HG03571 (cell line): ENCODE results near the gene GALNT15.

Experiments used
- ATAC-seq: cut with Tn5 transposase; IDR thresholded peaks from one replicate; pipeline ENCODE4 v1.9.1; 2021; ENCODE audit not compliant: unreplicated experiment

The GALNT15 gene, protein sequence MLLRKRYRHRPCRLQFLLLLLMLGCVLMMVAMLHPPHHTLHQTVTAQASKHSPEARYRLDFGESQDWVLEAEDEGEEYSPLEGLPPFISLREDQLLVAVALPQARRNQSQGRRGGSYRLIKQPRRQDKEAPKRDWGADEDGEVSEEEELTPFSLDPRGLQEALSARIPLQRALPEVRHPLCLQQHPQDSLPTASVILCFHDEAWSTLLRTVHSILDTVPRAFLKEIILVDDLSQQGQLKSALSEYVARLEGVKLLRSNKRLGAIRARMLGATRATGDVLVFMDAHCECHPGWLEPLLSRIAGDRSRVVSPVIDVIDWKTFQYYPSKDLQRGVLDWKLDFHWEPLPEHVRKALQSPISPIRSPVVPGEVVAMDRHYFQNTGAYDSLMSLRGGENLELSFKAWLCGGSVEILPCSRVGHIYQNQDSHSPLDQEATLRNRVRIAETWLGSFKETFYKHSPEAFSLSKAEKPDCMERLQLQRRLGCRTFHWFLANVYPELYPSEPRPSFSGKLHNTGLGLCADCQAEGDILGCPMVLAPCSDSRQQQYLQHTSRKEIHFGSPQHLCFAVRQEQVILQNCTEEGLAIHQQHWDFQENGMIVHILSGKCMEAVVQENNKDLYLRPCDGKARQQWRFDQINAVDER

DNA sequence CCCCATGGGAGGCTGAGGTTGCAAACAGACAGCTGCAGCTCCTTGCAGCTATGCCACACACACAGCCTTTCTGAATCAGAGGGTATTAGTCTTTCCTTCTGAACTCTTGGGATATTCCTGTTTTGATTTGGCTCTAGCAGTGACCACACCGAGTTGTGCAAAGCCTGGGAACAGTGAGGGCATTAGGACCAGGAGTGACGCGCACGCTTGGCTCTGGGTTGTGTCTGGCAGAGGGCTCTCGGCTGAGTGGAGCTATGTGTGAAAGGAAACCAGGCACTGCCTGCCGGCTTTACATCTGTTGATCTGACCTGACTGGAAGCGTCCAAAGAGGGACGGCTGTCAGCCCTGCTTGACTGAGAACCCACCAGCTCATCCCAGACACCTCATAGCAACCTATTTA, at the start of gene GALNT15:
Gene GALNT15, plus strand, starts transcription at position 292 of the 400 bp plus-strand sequence. CDS start 472 bp downstream, outside the sequence.
- ATAC-seq, result no peak

DNA sequence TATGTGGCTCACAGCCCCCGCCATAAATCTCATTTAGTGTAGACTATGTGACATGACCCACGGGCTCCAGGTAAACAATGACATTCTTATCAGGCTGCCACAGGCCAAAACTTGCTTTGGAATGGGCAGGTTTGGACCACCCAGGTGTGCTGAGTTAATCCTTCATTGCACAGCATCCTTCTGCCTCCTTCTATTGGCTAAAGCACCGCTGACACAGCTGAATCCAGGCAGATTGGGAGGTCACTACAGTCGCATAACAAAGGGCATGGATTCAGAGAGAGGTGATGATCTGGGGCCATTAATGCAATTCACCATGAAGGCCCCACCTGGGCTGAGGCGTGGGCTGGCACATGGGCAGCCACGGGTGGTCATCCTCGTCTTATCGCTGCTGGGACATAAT, 47.8 kb upstream of the GALNT15 start:
- no peak for ATAC-seq

DNA sequence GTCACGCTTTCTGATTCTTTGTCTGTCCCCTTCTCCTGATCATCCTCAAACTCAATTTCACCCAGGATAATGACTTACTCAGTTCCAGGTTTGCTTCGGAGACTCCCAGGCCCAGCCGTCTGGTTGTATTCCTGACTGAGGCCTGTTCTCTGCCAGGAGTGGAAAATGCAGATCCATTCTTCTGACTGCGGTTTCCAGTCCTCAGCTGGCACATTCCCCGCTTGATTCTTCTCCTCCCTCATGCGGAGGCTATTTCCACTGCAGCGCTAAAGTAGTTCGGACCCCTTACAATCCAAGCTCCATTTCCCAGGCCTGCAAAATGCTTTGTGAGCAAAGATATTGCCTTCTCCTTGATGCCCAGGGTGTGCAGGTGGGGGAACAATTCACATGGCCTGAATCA, 47.2 kb upstream of the GALNT15 start:
- ATAC-seq, result no peak

DNA sequence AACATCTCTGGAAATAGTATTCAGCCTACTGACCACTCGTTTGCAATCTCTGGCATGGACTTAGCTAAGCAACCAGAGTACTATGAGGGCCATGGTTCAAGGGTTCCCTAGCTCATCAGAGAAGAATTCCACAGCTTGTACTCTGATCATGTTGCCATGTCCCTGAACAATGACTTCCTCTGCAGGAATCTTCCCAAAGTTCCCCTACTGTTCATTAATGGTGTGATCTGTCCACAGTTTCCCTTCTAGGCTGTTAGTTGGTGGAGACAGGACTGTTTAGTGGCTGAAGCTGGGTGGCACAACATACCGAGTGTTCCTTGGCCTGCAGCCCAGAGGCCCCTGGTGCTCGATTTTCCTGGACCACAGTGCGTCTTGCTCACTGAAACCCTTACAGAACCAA, 44.4 kb upstream of the GALNT15 start:
- no peak for ATAC-seq

DNA sequence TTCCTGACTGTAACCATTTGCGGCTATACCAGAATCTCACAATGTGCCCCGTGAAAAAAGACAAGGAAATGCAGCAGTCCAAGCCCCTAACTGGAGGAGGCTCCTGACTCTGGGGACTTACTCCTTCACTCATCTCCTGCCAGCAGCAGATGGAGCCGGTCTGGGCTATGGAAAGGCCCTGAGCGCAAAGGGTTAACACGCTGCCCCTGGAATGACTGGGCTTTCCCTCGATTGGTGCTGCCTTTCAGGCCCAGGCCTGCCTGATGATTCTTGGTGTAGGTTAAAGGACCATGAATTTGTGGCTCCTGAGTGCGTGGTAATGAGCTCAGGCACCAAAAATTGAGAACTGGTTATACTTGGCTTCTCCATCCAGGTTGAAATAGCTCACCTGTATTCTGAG, 42.3 kb upstream of the GALNT15 start:
- no peak for ATAC-seq

DNA sequence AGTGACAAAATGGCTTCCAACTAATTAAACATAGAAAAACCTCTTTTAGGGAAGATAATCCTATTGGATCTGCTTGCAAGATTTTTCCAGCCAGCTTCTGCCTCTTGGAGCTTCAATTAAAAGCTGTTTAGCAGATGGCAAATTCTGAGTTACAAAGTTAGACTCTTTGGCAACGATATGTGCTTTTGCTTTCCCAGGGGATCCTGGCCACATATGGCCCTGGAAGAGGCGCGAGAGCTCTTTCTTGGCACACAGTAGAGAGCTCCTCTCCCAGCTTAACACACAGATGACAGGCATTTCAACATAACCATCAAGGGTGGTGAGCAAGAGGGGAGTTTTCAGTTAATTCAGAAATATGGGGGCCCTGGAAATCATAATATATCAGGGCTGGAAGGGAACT, 41.6 kb upstream of the GALNT15 start:
- no peak for ATAC-seq

DNA sequence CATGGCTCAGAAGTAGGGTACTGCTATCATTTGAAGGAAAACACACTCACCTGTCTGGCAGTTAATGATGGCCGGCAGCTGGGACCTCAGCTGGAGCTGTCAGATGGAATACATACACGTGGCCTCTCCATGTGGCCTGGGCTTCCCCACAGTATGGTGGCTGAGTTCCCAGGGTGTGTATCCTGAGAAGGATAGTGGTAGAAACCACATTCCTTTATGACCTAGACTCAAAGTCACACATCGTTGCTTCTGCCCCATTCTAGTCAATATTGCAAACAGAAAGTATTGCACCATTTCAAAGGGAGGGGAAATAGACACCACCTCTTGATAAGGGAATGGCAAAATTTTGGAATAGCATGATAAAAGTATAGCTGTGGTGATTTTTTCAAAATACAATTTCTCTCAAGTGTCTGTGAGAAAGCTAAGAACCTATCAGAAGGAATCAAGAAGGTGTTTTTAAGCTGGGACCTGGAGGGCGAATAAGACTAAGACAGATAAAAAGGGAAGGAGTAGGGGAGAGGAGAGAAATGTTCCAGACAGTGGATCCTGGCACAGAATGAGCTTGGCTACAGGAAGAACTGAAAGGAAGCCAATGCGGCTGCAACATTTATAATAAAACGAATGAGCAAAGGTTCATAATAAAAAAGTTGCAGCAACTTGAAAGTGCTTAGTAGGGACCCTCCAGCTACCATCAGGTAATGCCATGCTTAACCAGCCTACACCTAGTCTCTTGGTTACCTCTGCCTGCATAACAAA, 40.1 kb upstream of the GALNT15 start:
- ATAC-seq, result no peak

DNA sequence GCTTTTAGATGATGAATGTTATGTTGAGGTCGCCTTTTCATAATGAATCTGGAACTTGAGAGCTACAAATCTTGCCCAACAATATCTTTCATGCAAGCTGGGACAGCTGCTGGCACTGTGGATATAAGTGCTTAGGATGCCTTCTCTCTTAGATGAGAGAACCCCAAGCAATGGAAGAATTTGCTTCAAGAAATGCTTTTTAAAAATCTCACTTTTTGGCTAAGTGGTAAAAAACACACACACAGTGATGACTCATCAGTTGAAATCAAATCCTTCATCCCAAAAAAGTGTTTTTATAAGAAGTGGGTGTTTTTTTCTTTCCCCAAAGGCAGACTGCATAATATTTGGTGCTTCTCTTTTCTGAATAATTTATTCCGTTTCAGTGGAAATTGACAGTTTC, 38.4 kb upstream of the GALNT15 start:
- no peak for ATAC-seq

DNA sequence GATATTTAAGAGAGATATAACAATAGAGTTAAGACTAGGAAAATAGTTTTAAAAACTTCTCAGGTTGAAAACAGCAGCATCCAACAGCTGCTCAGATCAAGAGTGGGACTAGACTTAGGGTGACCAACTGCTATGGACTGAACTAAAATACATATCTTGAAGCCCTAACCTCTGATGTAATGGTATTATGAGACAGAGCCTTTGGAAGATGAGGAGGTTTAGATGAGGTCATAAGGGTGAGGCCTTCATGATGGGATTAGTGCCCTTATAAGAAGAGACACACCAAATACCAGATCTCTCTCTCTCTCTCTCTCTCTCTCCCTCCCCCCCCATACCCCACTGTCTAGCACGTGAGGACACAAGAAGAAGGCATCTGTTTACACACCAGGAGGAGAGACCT, 37.4 kb upstream of the GALNT15 start:
- no peak for ATAC-seq

DNA sequence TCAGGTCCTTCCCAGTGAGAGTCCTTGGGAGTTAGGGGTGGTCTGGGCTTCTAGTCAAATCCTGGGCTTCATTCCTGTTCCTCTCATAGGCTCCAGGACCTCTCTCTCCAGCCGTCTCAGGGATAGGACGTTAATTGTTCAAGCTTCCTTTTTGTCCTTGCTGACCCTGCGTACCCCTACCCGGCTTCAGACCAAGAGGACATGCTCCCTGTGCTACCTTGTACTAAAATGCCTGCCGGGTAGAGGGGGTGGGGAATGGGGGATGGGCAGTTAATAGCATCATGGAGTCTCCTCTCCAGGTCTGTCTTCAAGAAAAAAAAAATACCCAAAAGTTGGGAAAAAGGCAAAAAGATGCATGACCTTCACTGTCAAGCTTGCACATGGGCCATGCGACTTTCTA, 36.5 kb upstream of the GALNT15 start:
- no peak for ATAC-seq

DNA sequence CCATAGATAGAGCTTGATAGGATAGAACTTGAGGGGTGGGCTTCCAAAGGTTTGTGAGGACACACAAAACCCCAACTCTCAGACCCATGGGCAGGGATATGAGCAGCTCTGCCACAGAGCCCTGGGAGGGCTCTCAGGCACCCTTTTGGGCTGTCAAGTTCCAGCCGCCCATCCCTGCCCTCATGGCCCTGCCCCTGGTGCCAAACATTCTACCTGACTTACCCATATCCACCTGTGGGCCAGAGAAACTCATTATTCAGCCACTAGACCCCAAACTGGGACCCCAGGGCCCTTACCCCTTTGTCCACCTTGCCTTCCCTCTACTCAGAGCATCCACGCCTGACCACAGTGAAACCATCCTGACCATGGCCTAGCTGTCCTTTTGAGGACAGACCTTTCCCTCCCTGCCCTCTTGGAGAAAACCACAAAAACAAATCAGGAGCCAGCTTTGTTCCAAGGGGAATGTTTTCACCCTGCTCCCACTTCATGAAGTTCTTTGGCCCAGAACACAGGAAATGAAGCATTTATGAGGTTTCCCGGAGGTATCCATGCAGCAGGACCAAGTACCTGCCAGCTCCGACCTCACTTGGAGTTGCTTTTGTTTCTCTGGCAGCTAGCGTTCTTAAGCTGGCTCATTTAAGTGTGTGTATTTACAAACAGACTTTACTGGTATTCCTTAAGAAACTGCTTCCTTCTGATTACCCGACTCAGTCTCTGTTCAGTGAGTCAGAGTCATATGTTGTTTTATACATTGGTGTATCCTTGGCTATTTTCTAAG, 34.2 kb upstream of the GALNT15 start:
- ATAC-seq, result no peak

DNA sequence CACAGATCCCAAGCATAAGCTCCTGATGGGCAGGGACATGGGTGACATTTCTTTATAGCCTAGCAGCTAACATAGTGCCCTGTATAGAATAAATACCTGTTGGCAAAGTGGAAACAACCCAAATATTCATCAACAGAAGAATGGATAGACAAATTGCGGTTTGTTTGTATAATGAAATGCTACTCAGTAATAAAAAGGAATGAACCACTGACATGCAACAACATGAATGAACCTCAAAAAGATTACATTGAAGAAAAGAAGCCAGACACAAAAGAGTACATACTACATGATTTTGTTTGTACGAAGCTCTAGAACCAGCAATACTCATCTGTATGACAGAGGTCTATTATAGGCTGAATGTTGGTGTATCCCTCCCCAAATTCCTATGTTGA, 33.6 kb upstream of the GALNT15 start:
- ATAC-seq, result no peak

DNA sequence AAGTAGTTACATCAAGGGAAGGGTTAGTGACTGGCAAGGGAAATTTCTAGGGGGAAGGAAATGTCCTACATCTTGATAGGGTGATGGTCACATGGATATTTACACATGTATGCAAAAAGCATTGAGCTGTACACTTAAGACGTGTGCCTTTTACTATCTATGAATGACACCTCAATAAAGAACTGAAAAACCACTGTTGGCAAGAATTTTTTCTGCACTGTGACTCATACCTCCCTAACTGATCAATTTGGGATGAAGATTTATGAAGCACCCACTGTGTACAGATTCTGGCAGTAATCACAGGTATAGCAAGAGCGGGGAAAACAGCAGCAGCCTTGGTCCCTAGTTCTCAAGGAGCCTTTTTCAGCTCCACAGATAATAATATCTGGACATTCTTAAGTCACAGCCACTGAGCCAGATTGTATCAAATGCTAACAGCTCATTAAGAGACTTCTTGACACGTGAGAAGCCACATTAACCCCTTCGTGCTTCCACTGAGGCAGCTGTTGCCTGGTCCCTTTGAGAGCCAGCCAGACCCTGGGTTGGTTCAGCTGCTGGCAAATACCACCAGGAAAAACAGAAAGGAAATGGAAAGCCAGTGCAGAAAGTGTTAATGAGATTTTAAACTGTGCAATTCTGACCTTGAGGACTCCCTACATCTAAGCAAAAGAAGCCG, 32.0 kb upstream of the GALNT15 start:
- ATAC-seq, result no peak

DNA sequence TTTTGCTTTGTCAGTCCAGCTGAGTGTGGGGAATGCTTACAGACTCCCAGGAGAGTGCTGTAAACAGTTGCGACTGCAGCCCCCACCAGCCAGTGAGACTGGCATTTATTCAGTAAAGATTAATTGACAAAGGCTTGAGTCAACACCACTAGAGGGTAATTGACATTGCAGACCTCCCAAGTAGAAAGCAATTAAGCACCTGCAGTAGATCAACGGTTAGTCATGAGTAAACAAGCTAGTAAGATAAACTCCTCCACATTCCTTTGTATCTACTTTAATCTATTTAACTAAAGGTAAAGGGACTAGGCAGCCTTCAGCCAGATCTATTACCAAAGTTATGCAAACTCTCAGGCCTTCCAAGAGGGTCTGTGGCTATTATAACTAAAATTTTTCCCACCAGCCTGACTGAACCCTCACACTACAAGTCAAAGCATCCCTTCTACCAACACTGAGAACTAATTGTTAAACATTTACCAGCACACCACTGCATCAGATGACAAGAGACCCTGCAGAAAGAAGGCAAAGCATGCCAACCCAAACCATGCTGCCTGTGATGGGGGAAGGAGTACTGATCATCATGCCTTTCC, 30.5 kb upstream of the GALNT15 start:
- no peak for ATAC-seq

DNA sequence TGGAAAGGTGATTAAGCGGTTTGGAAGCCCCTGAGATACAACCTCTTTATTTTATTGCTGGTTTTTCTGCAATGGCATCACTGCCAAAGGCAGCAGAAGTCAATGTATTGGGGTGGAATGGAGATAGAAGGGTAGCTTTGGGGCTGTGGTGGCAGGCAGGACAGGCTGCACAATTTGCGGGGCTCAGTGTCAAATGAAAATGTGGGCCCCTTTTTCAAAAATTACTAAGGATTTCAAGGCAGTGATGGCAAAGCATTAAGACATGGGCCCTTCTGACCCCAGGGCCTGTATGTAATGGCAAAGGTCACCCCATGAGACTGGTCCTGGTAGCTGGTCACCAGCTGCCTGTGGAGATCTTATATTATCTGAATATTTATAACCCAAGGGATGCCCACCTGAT, 29.3 kb upstream of the GALNT15 start:
- ATAC-seq, result no peak

DNA sequence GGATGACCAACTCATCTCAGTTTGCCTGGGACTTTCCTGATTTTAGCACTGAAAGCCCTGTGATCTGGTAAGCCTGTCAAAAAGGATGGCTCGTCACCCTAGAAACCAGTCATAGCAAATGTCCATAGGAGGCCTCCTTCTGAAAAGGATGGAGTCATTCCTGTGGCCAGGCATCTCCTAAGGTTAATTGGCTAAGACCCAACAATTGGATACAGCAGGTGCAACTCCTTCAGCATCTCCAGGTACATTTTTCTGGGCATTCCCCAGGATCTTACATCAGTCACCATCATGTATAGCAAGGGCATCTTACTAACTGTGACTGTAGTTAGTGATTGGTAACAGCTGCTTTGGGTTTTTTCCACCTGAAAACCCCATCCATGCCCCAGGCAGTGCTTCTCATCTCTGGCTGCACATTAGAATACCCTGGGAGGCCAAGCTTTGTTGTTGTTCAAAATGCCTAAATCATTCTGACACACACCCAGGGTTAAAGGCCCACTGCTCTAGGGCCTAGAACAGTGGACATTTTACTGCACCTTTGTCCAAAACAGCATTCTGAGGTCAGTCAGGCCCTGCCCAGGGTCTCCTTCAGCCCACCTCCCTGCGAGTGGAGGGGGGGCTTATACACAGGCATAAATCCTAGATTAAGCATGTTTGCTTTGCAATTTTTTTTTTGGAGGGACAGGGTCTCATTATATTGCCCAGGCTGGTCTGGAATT, 28.3 kb upstream of the GALNT15 start:
- peak; percentile 46 for ATAC-seq

DNA sequence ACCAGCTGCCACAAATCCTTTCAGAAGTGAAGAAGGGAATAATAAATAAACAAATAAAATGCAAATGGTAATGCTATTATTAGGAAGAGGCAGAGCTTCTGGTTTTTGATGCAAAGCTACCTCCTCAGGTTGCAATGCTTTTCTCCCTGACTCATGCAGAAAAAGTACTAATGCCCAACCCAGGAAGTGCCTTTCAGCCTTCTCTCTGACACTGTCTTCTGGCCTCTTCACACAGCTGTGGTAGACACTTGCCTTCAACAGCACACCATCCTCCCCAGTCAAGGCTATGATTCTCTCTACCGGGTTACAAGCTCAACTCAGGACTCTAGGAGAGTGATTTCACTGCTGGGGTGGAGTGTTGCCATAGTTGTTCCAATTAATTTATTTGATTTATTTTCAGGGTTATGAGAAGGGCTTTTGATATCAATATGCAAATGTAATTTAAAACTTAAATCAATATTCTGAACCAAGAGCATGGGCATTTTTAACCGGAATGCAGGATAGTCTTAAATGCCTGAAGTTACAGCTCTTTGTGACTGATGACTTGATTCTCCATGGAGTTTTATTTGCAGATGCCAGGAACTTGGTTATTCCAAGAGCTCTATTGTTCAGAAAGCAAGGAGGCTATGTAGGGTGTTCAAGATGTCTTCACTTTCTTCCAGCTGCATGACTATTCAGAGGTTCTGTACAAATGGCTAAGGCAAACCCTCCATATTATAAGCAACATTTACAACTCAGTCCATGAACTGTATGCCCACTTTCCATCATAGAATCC, 27.1 kb upstream of the GALNT15 start:
- ATAC-seq, result no peak

DNA sequence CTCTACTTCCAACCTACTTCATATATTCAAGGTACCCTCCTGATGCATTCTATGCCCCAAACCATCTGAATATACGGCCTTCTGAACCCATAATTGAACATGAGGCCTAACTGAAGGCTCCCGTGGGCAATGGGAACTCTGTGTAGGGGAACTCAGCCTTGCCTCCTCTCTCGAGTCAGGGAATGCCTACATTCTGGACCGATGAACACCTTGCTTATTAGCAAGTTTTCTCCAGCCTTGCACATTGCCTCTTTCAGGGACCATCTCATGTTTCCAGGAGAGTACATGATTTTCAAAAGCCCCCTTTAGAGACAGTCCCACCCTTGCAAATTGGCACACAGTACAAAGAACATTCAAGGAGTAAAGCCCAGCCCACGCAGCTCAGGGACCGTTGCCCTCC, 26.3 kb upstream of the GALNT15 start:
- ATAC-seq, result no peak

DNA sequence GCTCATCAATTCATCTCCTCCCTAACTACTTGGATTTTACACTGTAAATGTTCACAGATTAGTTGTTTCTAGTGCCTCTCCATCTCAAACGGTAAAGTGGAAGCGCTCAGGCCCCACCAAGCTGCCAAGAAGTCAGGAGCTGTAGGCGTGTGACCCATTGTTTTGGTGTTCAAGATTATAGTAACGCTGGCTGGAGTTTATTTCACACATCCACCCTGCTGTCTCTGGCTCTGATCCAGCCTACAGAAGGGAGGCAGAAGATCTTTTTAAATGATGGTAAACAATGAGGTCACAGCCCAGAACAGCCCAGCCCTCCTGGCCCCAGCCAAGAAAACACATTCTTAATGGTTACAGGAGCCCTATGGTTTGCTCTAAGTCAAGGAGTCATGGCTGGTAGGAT, 25.7 kb upstream of the GALNT15 start:
- ATAC-seq, result no peak
